Sigmoid colon (tissue), 7 donors: ENCODE results near the gene IRX3. TPM values are rescaled to one million over a fixed set of nuclear protein-coding genes. Genes with fewer than 3 reads are reported as not detected.

Source experiments
- DNase-seq: peaks from one replicate; pipeline ENCODE4 v3.0.0-alpha.2; 2019
- H3K27ac ChIP-seq, 4 donors: fragments of 200-600 bp; sonication (generic); one replicate each; pipeline ENCODE4 v1.5.1; 2016 to 2019; ENCODE audit warnings: mild to moderate bottlenecking in 1 of 4
- H3K27me3 ChIP-seq, 3 donors: fragments of 200-600 bp; sonication (generic); one replicate each; pipeline ENCODE4 v1.5.1; 2019; ENCODE audit warnings: mild to moderate bottlenecking in 1 of 3
- H3K36me3 ChIP-seq, 4 donors: fragments of 200-600 bp; sonication (generic); one replicate each; pipeline ENCODE4 v1.5.1; 2016 to 2019
- H3K4me1 ChIP-seq, 4 donors: fragments of 200-600 bp; sonication (generic); one replicate each; pipeline ENCODE4 v1.5.1; 2017 to 2019
- H3K4me3 ChIP-seq, 4 donors: fragments of 200-600 bp; sonication (generic); one replicate each; pipeline ENCODE4 v1.5.1; 2017 to 2019; ENCODE audit warnings: mild to moderate bottlenecking in 2 of 4, moderate library complexity in 1 of 4
- H3K9me3 ChIP-seq, 4 donors: fragments of 200-600 bp in 3 of 4; sonication (generic) in 3 of 4; one replicate each; pipeline versions ENCODE4 v1.5.1 to v1.6.1; 2013 to 2019
- EP300 ChIP-seq, 4 donors: sonication (generic); formaldehyde crosslinking; IDR thresholded peaks; one replicate each; pipeline ENCODE4 v1.6.1; 2017; ENCODE audit warnings: antibody characterized with exemption in 4 of 4
- POLR2A ChIP-seq, 2 donors: fragments of 450-650 bp; IDR thresholded peaks; one replicate each; pipeline ENCODE4 v1.6.1; 2016; ENCODE audit warnings: antibody characterized with exemption in 2 of 2, mild to moderate bottlenecking in 2 of 2, moderate library complexity in 2 of 2
- POLR2AphosphoS5 ChIP-seq, 4 donors: sonication (generic); formaldehyde crosslinking; IDR thresholded peaks; one replicate each; pipeline ENCODE4 v1.6.1; 2017; ENCODE audit warnings: antibody characterized with exemption in 4 of 4
- WGBS, 2 donors: extraction: QIAGEN DNeasy Blood & Tissue Kit; methylation state at CpG; one replicate each; pipeline ENCODE4 v1.1.7; 2013; 5-methylcytosine and 5-hydroxymethylcytosine counted together
- intact Hi-C: fragments of 100-400 bp; cut with DNase I; formaldehyde crosslinking; loops from one replicate; pipeline ENCODE4 v1.15.1; 2023
- polyA plus RNA-seq, 3 donors: library from polyadenylated mRNA; stranded (reverse); fragments of 200-250 nt; gene quantifications; one replicate each; pipeline ENCODE4 v1.2.3, GENCODE V29; 2013
- total RNA-seq, 4 donors: library from RNA; depleted of rRNA; stranded (reverse); fragments of >200 nt; gene quantifications; one replicate each; pipeline ENCODE4 v1.1.0, GENCODE V29; 2016
- TF ChIP-seq, protein P1 (sequence below), 4 experiments: fragments of 450-650 bp in 3 of 4; fragments of 200-600 bp in 1 of 4; IDR thresholded peaks; one replicate each; pipeline ENCODE4 v1.5.1; 2016 to 2019; ENCODE audit warnings: antibody characterized with exemption in 4 of 4, mild to moderate bottlenecking in 3 of 4, moderate library complexity in 2 of 4
- donor health status: healthy with polysubstance abuse.
- donor health status: Bipolar disorder and iron deficiency.
- donor health status: healthy.

Gene IRX3
- total and polyA plus RNA-seq, 7 donors, result 0.10 to 0.33 (median 0.27) TPM; not detected in 4

DNA sequence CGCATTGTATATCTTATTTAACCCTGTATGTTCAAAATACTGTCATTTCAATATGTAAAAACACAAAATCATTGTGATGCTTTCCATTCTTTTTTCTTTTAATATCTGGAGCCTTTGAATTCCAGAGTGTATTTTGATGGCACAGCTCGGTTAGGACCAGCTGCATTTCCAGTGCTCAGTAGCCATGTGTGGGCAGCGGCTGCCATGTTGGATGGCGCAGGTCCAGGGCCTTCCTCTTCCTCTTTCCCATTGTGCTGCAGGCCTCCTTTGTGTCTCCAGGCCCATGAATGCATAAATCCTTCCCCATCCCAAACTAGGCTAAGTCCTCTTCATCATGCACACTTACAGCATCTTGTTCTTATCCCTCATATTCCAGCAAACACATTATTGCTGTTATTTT lies 13.0 kb downstream of the IRX3 start:
- Histone ChIP-seq H3K4me1 (no peaks in the 10 kb centered on the region), H3K27ac (no peak overlapping the region), H3K9me3 (no peaks in the 10 kb centered on the region), H3K4me3 (no peak overlapping the region), H3K36me3 (no peaks in the 10 kb centered on the region), H3K27me3 (peaks cover 0 to 19% (median 0%) of the 10 kb centered on the region in 3 donors)
- TF ChIP-seq POLR2A (IDR thresholded peaks at IDR 0.05) (no peak), POLR2AphosphoS5 (IDR thresholded peaks at IDR 0.05) (no peak), EP300 (IDR thresholded peaks at IDR 0.05) (no peak)
- TF ChIP-seq, protein P1, sequence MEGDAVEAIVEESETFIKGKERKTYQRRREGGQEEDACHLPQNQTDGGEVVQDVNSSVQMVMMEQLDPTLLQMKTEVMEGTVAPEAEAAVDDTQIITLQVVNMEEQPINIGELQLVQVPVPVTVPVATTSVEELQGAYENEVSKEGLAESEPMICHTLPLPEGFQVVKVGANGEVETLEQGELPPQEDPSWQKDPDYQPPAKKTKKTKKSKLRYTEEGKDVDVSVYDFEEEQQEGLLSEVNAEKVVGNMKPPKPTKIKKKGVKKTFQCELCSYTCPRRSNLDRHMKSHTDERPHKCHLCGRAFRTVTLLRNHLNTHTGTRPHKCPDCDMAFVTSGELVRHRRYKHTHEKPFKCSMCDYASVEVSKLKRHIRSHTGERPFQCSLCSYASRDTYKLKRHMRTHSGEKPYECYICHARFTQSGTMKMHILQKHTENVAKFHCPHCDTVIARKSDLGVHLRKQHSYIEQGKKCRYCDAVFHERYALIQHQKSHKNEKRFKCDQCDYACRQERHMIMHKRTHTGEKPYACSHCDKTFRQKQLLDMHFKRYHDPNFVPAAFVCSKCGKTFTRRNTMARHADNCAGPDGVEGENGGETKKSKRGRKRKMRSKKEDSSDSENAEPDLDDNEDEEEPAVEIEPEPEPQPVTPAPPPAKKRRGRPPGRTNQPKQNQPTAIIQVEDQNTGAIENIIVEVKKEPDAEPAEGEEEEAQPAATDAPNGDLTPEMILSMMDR (IDR thresholded peaks at IDR 0.05), result no peak
- intact Hi-C loops, result no loop called here
- DNase-seq, result no peak
- 96% methylated on average over 4 of the region's 4 CpGs for WGBS, 2 donors

- Histone ChIP-seq H3K4me3 (no peak overlapping the region), H3K36me3 (no peaks in the 10 kb centered on the region), H3K27me3 (peaks cover 0 to 13% (median 0%) of the 10 kb centered on the region in 3 donors), H3K9me3 (no peaks in the 10 kb centered on the region), H3K27ac (no peak overlapping the region), H3K4me1 (no peaks in the 10 kb centered on the region)
- intact Hi-C loops, result no loop called here
- no peak for DNase-seq
- TF ChIP-seq, protein P1 (IDR thresholded peaks at IDR 0.05), result no peak
- TF ChIP-seq POLR2A (IDR thresholded peaks at IDR 0.05), result no peak
- TF ChIP-seq POLR2AphosphoS5 (IDR thresholded peaks at IDR 0.05), result no peak
- TF ChIP-seq EP300 (IDR thresholded peaks at IDR 0.05), result no peak
- 88 to 91% methylated on average over 3 of the region's 3 CpGs for WGBS, 2 donors
Observed at GRCh38 chr16:54270711-54271110, 15.9 kb downstream of the IRX3 start.

DNA sequence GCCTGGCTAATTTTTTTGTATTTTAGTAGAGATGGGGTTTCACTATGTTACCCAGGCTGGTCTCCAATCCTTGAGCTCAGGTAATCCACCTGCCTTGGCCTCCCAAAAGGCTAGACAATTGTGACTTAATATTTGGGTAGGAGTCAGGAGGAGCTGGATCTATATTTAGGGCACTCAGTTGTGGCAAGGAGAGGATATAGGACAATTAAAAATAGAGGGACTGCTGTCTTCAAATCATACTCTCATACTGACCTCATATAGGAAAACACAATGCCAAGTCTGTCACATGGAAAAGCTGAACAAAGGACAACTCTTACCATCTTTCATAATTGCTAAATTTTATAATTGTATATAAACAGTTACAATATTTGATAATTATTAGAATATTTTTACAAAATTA lies 17.1 kb downstream of the IRX3 start:
- Histone ChIP-seq H3K9me3 (no peaks in the 10 kb centered on the region), H3K27me3 (peaks cover 0 to 9% (median 0%) of the 10 kb centered on the region in 3 donors), H3K4me1 (no peaks in the 10 kb centered on the region), H3K36me3 (no peaks in the 10 kb centered on the region), H3K4me3 (no peak overlapping the region), H3K27ac (no peak overlapping the region)
- TF ChIP-seq POLR2A (IDR thresholded peaks at IDR 0.05), result no peak
- TF ChIP-seq, protein P1 (IDR thresholded peaks at IDR 0.05), result no peak
- TF ChIP-seq EP300 (IDR thresholded peaks at IDR 0.05), result no peak
- TF ChIP-seq POLR2AphosphoS5 (IDR thresholded peaks at IDR 0.05), result no peak
- DNase-seq, result no peak
- intact Hi-C loops, result no loop called here

GRCh38 chr16:54268766-54269165 lies 17.8 kb downstream of the IRX3 start:
- intact Hi-C loops, result no loop called here
- no peak for TF ChIP-seq EP300 (IDR thresholded peaks at IDR 0.05)
- no peak for TF ChIP-seq POLR2AphosphoS5 (IDR thresholded peaks at IDR 0.05)
- TF ChIP-seq, protein P1 (IDR thresholded peaks at IDR 0.05), result no peak
- no peak for TF ChIP-seq POLR2A (IDR thresholded peaks at IDR 0.05)

DNA sequence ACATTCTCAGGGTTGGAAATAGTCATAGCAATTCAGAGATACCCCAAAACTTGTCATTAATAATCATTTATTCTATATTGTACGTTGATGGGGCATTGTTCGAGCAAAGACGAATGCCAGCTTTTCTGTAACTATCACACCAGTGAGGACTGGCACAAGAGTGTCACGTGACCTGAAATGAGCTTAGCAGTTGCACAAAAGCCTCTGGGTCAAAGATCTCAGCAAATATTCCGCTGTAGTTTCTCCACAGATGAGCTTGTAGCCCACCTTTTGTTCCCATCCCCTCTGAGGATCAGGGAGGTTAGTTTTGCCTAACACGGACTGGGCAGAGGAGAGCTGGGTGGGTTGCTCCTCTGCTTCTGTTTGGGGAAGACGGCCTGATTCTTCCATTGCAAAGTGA lies 18.2 kb downstream of the IRX3 start:
- Histone ChIP-seq H3K4me1 (no peaks in the 10 kb centered on the region), H3K27ac (no peak overlapping the region), H3K27me3 (peaks cover 0 to 4% (median 0%) of the 10 kb centered on the region in 3 donors), H3K36me3 (no peaks in the 10 kb centered on the region), H3K4me3 (no peak overlapping the region), H3K9me3 (no peaks in the 10 kb centered on the region)
- no peak for DNase-seq
- intact Hi-C loops, result no loop called here
- 80 to 89% methylated on average over 7 of the region's 7 CpGs for WGBS, 2 donors
- TF ChIP-seq EP300 (IDR thresholded peaks at IDR 0.05) (no peak), POLR2A (IDR thresholded peaks at IDR 0.05) (no peak), POLR2AphosphoS5 (IDR thresholded peaks at IDR 0.05) (no peak)
- TF ChIP-seq, protein P1 (IDR thresholded peaks at IDR 0.05), result no peak

More at GRCh38 chr16:54268766-54269165, 17.8 kb downstream of the IRX3 start:
- Histone ChIP-seq H3K4me3 (no peak overlapping the region), H3K9me3 (no peaks in the 10 kb centered on the region), H3K4me1 (no peaks in the 10 kb centered on the region), H3K36me3 (no peaks in the 10 kb centered on the region), H3K27me3 (peaks cover 0 to 8% (median 0%) of the 10 kb centered on the region in 3 donors), H3K27ac (no peak overlapping the region)
- DNase-seq, result no peak
- WGBS, 2 donors, result 66 to 84% methylated on average over 4 of the region's 4 CpGs
